Measurements from ENCODE around the gene INPP4A.
A peak's percentile ranks its signal among the peaks of the same experiment; 100 is the strongest.

The INPP4A gene

DNA sequence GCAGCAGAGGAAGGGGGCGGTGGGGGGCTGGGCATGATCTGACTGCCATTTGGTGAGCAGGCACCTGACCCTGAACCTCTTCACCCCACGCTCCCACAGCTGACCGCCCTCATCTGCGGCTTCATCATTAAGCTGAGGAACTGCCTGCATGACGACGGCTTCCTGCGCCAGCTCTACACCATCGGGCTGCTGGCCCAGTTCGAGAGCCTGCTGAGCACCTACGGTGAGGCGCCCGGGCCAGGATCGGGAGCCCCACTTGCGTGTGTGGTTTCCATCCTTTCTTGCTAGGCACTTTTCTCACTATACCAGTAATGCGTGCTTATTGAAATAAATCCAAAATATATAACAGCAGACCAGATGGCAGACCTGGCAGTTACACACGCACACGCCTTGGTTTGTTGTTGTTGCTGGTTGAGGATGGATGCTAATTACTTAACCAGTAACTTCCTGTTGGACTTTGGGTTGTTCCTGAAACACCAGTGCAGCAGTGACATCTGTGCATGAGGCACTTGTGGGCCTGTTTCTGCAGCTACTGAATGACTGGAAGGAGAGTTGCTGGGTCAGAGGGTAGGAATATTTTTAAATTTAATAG is 120.0 kb downstream of the INPP4A start:
- Histone ChIP-seq H3K4me3 (ENCODE audit: control insufficient read depth in 1 of 7, extremely low read depth in 1 of 7, insufficient read depth in 4 of 7, low read depth in 2 of 7, low read length in 6 of 7) (peak overlapping the region in 1 of 7 experiments; percentile 31), H3K27ac (ENCODE audit: insufficient read depth in 1 of 2, low read depth in 1 of 2, low read length in 2 of 2, poor library complexity in 1 of 2, severe bottlenecking in 2 of 2) (no peak overlapping the region), H3K36me3 (ENCODE audit: control insufficient read depth in 4 of 4, insufficient read depth in 4 of 4, low read length in 3 of 4) (peaks cover 8 to 75% (median 44%) of the 10 kb centered on the region in 4 experiments), H3K9me3 (ENCODE audit: control extremely low read depth in 1 of 5, control insufficient read depth in 4 of 5, insufficient read depth in 2 of 5, low read depth in 1 of 5, low read length in 4 of 5) (no peaks in the 10 kb centered on the region), H3K27me3 (replicated peaks in 2 of 5; ENCODE audit: control insufficient read depth in 4 of 5, insufficient read depth in 5 of 5, low read length in 4 of 5) (no peaks in the 10 kb centered on the region), H3K4me1 (ENCODE audit: control extremely low read depth in 1 of 4, control insufficient read depth in 4 of 4, insufficient read depth in 4 of 4, low read length in 3 of 4) (peaks cover 0 to 13% (median 2%) of the 10 kb centered on the region in 4 experiments)
- DNase-seq, result peak in 1 of 3 donors; percentile 5
- POLR2A ChIA-PET, result no interaction called here
- WGBS (ENCODE audit: insufficient coverage), result 96% methylated on average over 13 of the region's 17 CpGs
- CTCF ChIA-PET, result interaction anchor here (0.9 kb wide), 1 partner anchor 12 kb away, joined by 3 read pairs; no protein-coding TSS in a partner anchor

DNA sequence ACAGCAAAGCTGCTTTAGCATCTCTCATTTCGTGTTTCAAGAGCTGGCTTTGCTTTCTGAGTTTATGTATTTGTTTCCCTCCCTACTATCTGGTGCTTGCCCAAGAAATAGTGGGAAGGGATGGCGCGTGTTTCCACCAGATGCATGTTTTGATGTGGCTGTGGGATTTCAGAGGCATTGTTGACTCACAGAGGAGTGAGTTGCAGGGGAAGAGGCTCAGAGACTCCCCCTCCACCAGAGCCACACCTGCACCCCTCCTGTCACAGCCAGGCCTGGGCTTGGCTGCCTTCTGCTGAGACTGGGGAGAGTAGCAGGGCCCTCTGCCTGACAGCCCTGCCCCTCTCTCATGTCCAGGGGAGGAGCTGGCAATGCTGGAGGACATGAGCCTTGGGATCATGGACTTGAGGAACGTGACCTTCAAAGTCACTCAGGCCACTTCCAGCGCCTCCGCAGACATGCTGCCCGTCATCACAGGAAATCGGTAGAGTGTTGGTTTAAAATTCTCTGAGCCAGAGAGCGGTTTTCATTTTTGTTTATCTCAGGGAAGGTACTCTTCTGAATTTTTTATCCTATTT is 120.7 kb downstream of the INPP4A start:
- no peak for DNase-seq
- H3K4me3 ChIP-seq (ENCODE audit: control insufficient read depth in 1 of 7, extremely low read depth in 1 of 7, insufficient read depth in 4 of 7, low read depth in 2 of 7, low read length in 6 of 7), result no peak overlapping the region
- POLR2A ChIA-PET, result no interaction called here
- H3K9me3 ChIP-seq (ENCODE audit: control extremely low read depth in 1 of 5, control insufficient read depth in 4 of 5, insufficient read depth in 2 of 5, low read depth in 1 of 5, low read length in 4 of 5), result no peaks in the 10 kb centered on the region
- CTCF ChIA-PET, result interaction anchor here (0.9 kb wide), 1 partner anchor 12 kb away, joined by 3 read pairs; no protein-coding TSS in a partner anchor
- no peak overlapping the region for H3K27ac ChIP-seq (ENCODE audit: insufficient read depth in 1 of 2, low read depth in 1 of 2, low read length in 2 of 2, poor library complexity in 1 of 2, severe bottlenecking in 2 of 2)
- no peaks in the 10 kb centered on the region for H3K27me3 ChIP-seq (replicated peaks in 2 of 5; ENCODE audit: control insufficient read depth in 4 of 5, insufficient read depth in 5 of 5, low read length in 4 of 5)
- 98% methylated on average over 5 of the region's 9 CpGs for WGBS (ENCODE audit: insufficient coverage)
- H3K36me3 ChIP-seq (ENCODE audit: control insufficient read depth in 4 of 4, insufficient read depth in 4 of 4, low read length in 3 of 4), result peaks cover 10 to 82% (median 48%) of the 10 kb centered on the region in 4 experiments
- H3K4me1 ChIP-seq (ENCODE audit: control extremely low read depth in 1 of 4, control insufficient read depth in 4 of 4, insufficient read depth in 4 of 4, low read length in 3 of 4), result peaks cover 0 to 6% (median under 1%) of the 10 kb centered on the region in 4 experiments

DNA sequence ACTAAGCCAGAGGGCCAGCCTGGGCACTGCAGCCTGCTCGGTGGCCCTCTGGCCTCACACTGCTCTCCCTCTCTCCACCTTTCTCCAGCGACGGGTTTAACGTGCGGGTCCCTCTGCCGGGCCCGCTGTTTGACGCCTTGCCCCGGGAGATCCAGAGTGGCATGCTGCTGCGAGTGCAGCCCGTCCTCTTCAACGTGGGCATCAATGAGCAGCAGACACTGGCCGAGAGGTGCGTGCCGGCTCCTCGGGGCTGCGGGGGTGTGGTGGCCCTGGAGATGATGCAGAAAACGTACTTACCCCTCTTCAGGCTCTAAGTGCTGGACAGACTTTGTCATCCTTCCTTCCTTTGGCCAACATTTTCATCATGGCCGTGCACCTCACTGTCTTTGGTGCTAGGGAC is 121.3 kb downstream of the INPP4A start:
- H3K4me1 ChIP-seq (ENCODE audit: control extremely low read depth in 1 of 4, control insufficient read depth in 4 of 4, insufficient read depth in 4 of 4, low read length in 3 of 4), result peaks cover 0 to 3% (median under 1%) of the 10 kb centered on the region in 4 experiments
- no peak for DNase-seq
- no peak overlapping the region for H3K4me3 ChIP-seq (ENCODE audit: control insufficient read depth in 1 of 7, extremely low read depth in 1 of 7, insufficient read depth in 4 of 7, low read depth in 2 of 7, low read length in 6 of 7)
- peaks cover 10 to 86% (median 47%) of the 10 kb centered on the region in 4 experiments for H3K36me3 ChIP-seq (ENCODE audit: control insufficient read depth in 4 of 4, insufficient read depth in 4 of 4, low read length in 3 of 4)
- no peaks in the 10 kb centered on the region for H3K27me3 ChIP-seq (replicated peaks in 2 of 5; ENCODE audit: control insufficient read depth in 4 of 5, insufficient read depth in 5 of 5, low read length in 4 of 5)
- no peak overlapping the region for H3K27ac ChIP-seq (ENCODE audit: insufficient read depth in 1 of 2, low read depth in 1 of 2, low read length in 2 of 2, poor library complexity in 1 of 2, severe bottlenecking in 2 of 2)
- H3K9me3 ChIP-seq (ENCODE audit: control extremely low read depth in 1 of 5, control insufficient read depth in 4 of 5, insufficient read depth in 2 of 5, low read depth in 1 of 5, low read length in 4 of 5), result no peaks in the 10 kb centered on the region
- WGBS (ENCODE audit: insufficient coverage), result 98% methylated on average over 18 of the region's 19 CpGs
- ChIA-PET CTCF (no interaction called here), POLR2A (no interaction called here)

DNA sequence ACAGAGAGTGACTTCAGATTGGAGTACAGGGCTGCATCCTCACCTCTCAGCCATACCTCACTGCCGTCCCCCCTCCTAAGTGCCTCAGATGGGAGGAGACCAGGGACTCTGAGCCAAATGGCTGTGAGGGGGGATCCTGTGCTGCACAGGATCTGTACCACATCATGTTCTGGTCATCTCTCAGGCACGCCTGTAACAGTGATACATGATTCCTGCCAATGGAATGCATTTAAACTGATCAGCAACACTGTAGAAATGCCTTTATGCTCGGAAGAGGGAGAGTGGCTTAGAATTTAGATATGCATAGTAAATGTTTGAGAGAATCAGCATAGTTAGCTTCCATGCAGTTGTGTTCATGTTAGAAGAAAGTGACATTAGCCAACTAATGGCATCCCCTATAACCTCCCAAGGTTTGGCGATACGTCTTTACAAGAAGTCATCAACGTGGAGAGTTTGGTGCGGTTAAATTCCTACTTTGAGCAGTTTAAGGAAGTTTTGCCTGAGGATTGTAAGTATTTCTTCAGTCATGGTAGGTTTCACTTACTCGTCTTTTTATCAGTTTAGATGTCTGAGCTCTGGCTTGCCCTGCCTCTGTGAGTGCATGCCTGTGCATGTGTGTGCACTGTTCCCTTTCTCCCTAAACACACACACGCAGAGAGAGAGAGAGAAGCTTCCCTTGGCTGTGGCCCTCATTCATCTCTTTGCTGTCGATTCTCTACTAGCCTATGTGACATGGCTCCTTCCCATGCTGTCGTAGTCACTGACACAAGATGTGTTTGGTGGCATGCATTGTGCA is 123.7 kb downstream of the INPP4A start:
- Histone ChIP-seq H3K27ac (ENCODE audit: insufficient read depth in 1 of 2, low read depth in 1 of 2, low read length in 2 of 2, poor library complexity in 1 of 2, severe bottlenecking in 2 of 2) (no peak overlapping the region), H3K27me3 (replicated peaks in 2 of 5; ENCODE audit: control insufficient read depth in 4 of 5, insufficient read depth in 5 of 5, low read length in 4 of 5) (no peaks in the 10 kb centered on the region), H3K4me3 (ENCODE audit: control insufficient read depth in 1 of 7, extremely low read depth in 1 of 7, insufficient read depth in 4 of 7, low read depth in 2 of 7, low read length in 6 of 7) (no peak overlapping the region), H3K4me1 (ENCODE audit: control extremely low read depth in 1 of 4, control insufficient read depth in 4 of 4, insufficient read depth in 4 of 4, low read length in 3 of 4) (no peaks in the 10 kb centered on the region), H3K36me3 (ENCODE audit: control insufficient read depth in 4 of 4, insufficient read depth in 4 of 4, low read length in 3 of 4) (peaks cover 10 to 97% (median 53%) of the 10 kb centered on the region in 4 experiments), H3K9me3 (ENCODE audit: control extremely low read depth in 1 of 5, control insufficient read depth in 4 of 5, insufficient read depth in 2 of 5, low read depth in 1 of 5, low read length in 4 of 5) (no peaks in the 10 kb centered on the region)
- 98% methylated on average over 8 of the region's 11 CpGs for WGBS (ENCODE audit: insufficient coverage)
- CTCF ChIA-PET, result interaction anchor here (0.7 to 2.4 kb wide), 7 partner anchors 9 to 268 kb away, joined by 3 to 14 read pairs (median 3); no protein-coding TSS in a partner anchor
- POLR2A ChIA-PET, result no interaction called here
- DNase-seq, result no peak

DNA sequence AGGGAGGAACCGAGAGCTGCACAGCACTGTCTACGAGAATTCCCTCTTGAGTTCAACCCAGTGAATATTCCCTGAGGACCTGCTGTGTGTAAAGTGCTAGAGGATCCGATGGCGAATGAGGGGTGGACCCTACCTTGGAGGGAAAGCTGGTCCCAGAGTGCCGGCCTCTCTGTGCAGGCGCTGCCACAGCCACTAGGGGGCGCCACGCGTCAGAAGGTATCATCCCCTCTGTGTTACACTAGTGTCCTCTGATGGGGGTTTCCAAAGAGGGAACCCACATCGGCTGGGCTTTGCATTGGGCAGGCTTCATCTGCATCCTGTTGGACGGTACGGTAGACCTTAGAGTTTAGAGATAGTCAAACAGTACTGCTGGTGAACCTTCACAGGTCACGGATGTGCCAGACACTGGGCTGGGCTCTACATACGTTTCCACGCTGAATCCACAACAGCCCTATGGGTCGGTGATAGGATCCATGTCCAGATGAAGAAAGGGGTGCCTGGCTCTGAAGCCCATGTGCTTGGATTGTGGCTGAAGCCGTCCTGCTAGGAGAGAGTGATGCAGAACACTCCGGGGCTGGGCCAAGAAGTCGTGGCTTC is 124.6 kb downstream of the INPP4A start:
- Histone ChIP-seq H3K9me3 (ENCODE audit: control extremely low read depth in 1 of 5, control insufficient read depth in 4 of 5, insufficient read depth in 2 of 5, low read depth in 1 of 5, low read length in 4 of 5) (no peaks in the 10 kb centered on the region), H3K4me1 (ENCODE audit: control extremely low read depth in 1 of 4, control insufficient read depth in 4 of 4, insufficient read depth in 4 of 4, low read length in 3 of 4) (no peaks in the 10 kb centered on the region), H3K36me3 (ENCODE audit: control insufficient read depth in 4 of 4, insufficient read depth in 4 of 4, low read length in 3 of 4) (peaks cover 10 to 95% (median 56%) of the 10 kb centered on the region in 4 experiments), H3K4me3 (ENCODE audit: control insufficient read depth in 1 of 7, extremely low read depth in 1 of 7, insufficient read depth in 4 of 7, low read depth in 2 of 7, low read length in 6 of 7) (no peak overlapping the region), H3K27ac (ENCODE audit: insufficient read depth in 1 of 2, low read depth in 1 of 2, low read length in 2 of 2, poor library complexity in 1 of 2, severe bottlenecking in 2 of 2) (no peak overlapping the region), H3K27me3 (replicated peaks in 2 of 5; ENCODE audit: control insufficient read depth in 4 of 5, insufficient read depth in 5 of 5, low read length in 4 of 5) (no peaks in the 10 kb centered on the region)
- 75% methylated on average over 17 of the region's 19 CpGs for WGBS (ENCODE audit: insufficient coverage)
- peak; percentile 22 to 54 (median 47) for DNase-seq
- CTCF ChIA-PET, result interaction anchor here (0.7 to 2.4 kb wide), 8 partner anchors 10 to 267 kb away, joined by 3 to 14 read pairs (median 4); no protein-coding TSS in a partner anchor
- POLR2A ChIA-PET, result no interaction called here

DNA sequence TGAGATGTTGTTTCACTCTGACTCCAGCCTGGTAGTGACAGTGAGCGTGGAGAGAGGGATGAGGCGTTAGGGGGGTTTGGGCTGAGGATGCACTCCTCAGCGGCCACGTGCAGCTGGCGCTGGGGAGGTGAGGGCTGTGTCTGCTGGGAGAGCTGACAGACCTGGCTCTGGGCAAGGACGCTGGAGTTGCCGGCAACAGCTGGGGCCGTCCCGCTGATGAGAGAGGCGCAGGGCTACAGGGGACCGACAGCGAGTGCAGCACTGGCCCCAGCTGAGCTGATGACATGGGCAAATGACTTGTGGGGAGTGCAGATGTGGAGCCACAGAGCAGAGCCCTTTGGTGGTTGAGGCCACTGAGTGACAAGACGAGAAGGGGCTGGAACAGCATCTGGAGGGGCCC is 125.3 kb downstream of the INPP4A start:
- CTCF ChIA-PET, result interaction anchor here (1.3 to 2.4 kb wide), 2 partner anchors 9 to 10 kb away, joined by 4 to 14 read pairs; no protein-coding TSS in a partner anchor
- Histone ChIP-seq H3K27me3 (replicated peaks in 2 of 5; ENCODE audit: control insufficient read depth in 4 of 5, insufficient read depth in 5 of 5, low read length in 4 of 5) (no peaks in the 10 kb centered on the region), H3K4me3 (ENCODE audit: control insufficient read depth in 1 of 7, extremely low read depth in 1 of 7, insufficient read depth in 4 of 7, low read depth in 2 of 7, low read length in 6 of 7) (no peak overlapping the region), H3K27ac (ENCODE audit: insufficient read depth in 1 of 2, low read depth in 1 of 2, low read length in 2 of 2, poor library complexity in 1 of 2, severe bottlenecking in 2 of 2) (no peak overlapping the region), H3K4me1 (ENCODE audit: control extremely low read depth in 1 of 4, control insufficient read depth in 4 of 4, insufficient read depth in 4 of 4, low read length in 3 of 4) (no peaks in the 10 kb centered on the region), H3K36me3 (ENCODE audit: control insufficient read depth in 4 of 4, insufficient read depth in 4 of 4, low read length in 3 of 4) (peaks cover 10 to 89% (median 57%) of the 10 kb centered on the region in 4 experiments), H3K9me3 (ENCODE audit: control extremely low read depth in 1 of 5, control insufficient read depth in 4 of 5, insufficient read depth in 2 of 5, low read depth in 1 of 5, low read length in 4 of 5) (no peaks in the 10 kb centered on the region)
- 97% methylated on average over 13 of the region's 13 CpGs for WGBS (ENCODE audit: insufficient coverage)
- no peak for DNase-seq
- POLR2A ChIA-PET, result no interaction called here
